H9 (cell line): Measurements from ENCODE around the gene SYNE2. TPM values are rescaled to one million over a fixed set of nuclear protein-coding genes. Genes with fewer than 3 reads are reported as not detected.
A peak's percentile ranks its signal among the peaks of the same experiment; 100 is the strongest.

Experiments used
- DNase-seq: peaks from one replicate; pipeline ENCODE4 v3.0.0-alpha.2; 2017
- H2AFZ ChIP-seq: one replicate; pipeline ENCODE4 v1.6.1; 2013; ENCODE audit warnings: mild to moderate bottlenecking, low read length, control low read depth, moderate library complexity
- H2AK5ac ChIP-seq: 2 replicates; pipeline ENCODE4 v1.6.1; 2013; ENCODE audit warnings: low read length, control low read depth, mixed read lengths; ENCODE audit not compliant: insufficient read length
- H2BK120ac ChIP-seq: one replicate; pipeline ENCODE4 v1.6.1; 2013; ENCODE audit warnings: low read depth, mild to moderate bottlenecking, low read length, control low read depth, inconsistent platforms; ENCODE audit not compliant: poor library complexity, severe bottlenecking
- H2BK12ac ChIP-seq: 2 replicates; pipeline ENCODE4 v1.6.1; 2013; ENCODE audit warnings: low read length, control low read depth, mixed read lengths, low read depth; ENCODE audit not compliant: insufficient read length
- H2BK15ac ChIP-seq: 2 replicates; pipeline ENCODE4 v1.6.1; 2013; ENCODE audit warnings: low read depth, low read length, control low read depth
- H2BK20ac ChIP-seq: one replicate; pipeline ENCODE4 v1.6.1; 2013; ENCODE audit warnings: low read depth, mild to moderate bottlenecking, low read length, control low read depth, inconsistent platforms; ENCODE audit not compliant: poor library complexity, severe bottlenecking
- H2BK5ac ChIP-seq: 2 replicates; pipeline ENCODE4 v1.6.1; 2013; ENCODE audit warnings: low read length, control low read depth, mixed read lengths; ENCODE audit not compliant: insufficient read length
- H3K14ac ChIP-seq: 2 replicates; pipeline ENCODE4 v1.6.1; 2013; ENCODE audit warnings: low read length, control low read depth; ENCODE audit not compliant: insufficient read depth
- H3K18ac ChIP-seq: 2 replicates; pipeline ENCODE4 v1.6.1; 2013; ENCODE audit warnings: low read depth, mild to moderate bottlenecking, mixed read lengths, low read length, control low read depth; ENCODE audit not compliant: insufficient read length
- H3K23ac ChIP-seq: 2 replicates; pipeline ENCODE4 v1.6.1; 2013; ENCODE audit warnings: low read length, control low read depth, mixed read lengths, low read depth; ENCODE audit not compliant: insufficient read length
- H3K23me2 ChIP-seq: 2 replicates; pipeline ENCODE4 v1.6.1; 2013; ENCODE audit warnings: low read depth, mild to moderate bottlenecking, mixed read lengths, low read length, control low read depth; ENCODE audit not compliant: insufficient read length, poor library complexity, severe bottlenecking
- H3K27ac ChIP-seq: 2 replicates; pipeline ENCODE4 v1.5.1; 2013; ENCODE audit warnings: low read length, control low read depth, mixed read lengths, low read depth; ENCODE audit not compliant: insufficient read length
- H3K27me3 ChIP-seq: 2 replicates; pipeline ENCODE4 v1.6.1; 2013; ENCODE audit warnings: low read length, control low read depth, inconsistent platforms; ENCODE audit not compliant: insufficient read depth
- H3K4ac ChIP-seq: 2 replicates; pipeline ENCODE4 v1.6.1; 2013; ENCODE audit warnings: low read depth, mild to moderate bottlenecking, control low read depth, inconsistent platforms, low read length, moderate library complexity
- H3K4me1 ChIP-seq: 2 replicates; pipeline ENCODE4 v1.6.1; 2013; ENCODE audit warnings: low read length, control low read depth, inconsistent platforms; ENCODE audit not compliant: insufficient read depth
- H3K4me2 ChIP-seq: 2 replicates; pipeline ENCODE4 v1.6.1; 2013; ENCODE audit warnings: low read length, control low read depth, mixed read lengths; ENCODE audit not compliant: insufficient read length, insufficient read depth
- H3K56ac ChIP-seq: 2 replicates; pipeline ENCODE4 v1.6.1; 2013; ENCODE audit warnings: low read depth, mild to moderate bottlenecking, mixed read lengths, low read length, control low read depth; ENCODE audit not compliant: insufficient read length
- H3K79me1 ChIP-seq: 2 replicates; pipeline ENCODE4 v1.6.1; 2013; ENCODE audit warnings: low read depth, mild to moderate bottlenecking, moderate library complexity, low read length, control low read depth, inconsistent platforms; ENCODE audit not compliant: insufficient read depth, poor library complexity, severe bottlenecking
- H3K79me2 ChIP-seq: 2 replicates; pipeline ENCODE4 v1.6.1; 2013; ENCODE audit warnings: low read length, control low read depth, inconsistent platforms; ENCODE audit not compliant: insufficient read depth
- H3K9ac ChIP-seq: 2 replicates; pipeline ENCODE4 v1.6.1; 2013; ENCODE audit warnings: low read length, control low read depth, mixed read lengths; ENCODE audit not compliant: insufficient read length; ENCODE audit errors: extremely low read depth
- H3K9me3 ChIP-seq: one replicate; pipeline ENCODE4 v1.6.1; 2013; ENCODE audit warnings: low read depth, low read length, inconsistent platforms; ENCODE audit not compliant: control insufficient read depth
- H3T11ph ChIP-seq: one replicate; pipeline ENCODE4 v1.6.1; 2013; ENCODE audit warnings: mild to moderate bottlenecking, low read length, control low read depth, inconsistent platforms
- H4K20me1 ChIP-seq: one replicate; pipeline ENCODE4 v1.6.1; 2013; ENCODE audit not compliant: control insufficient read depth, insufficient read length, insufficient read depth
- H4K5ac ChIP-seq: 2 replicates; pipeline ENCODE4 v1.6.1; 2013; ENCODE audit warnings: low read depth, mild to moderate bottlenecking, mixed read lengths, low read length, control low read depth; ENCODE audit not compliant: insufficient read length
- H4K8ac ChIP-seq: replicated peaks from 2 replicates; pipeline ENCODE4 v1.6.1; 2013; ENCODE audit warnings: low read length, control low read depth, mixed read lengths, low read depth; ENCODE audit not compliant: insufficient read length
- H4K91ac ChIP-seq: 2 replicates; pipeline ENCODE4 v1.6.1; 2013; ENCODE audit warnings: low read depth, mild to moderate bottlenecking, moderate library complexity, mixed read lengths, low read length, control low read depth; ENCODE audit not compliant: insufficient read length
- H3K27ac Mint-ChIP-seq, 3 experiments: 2 replicates in 2 of 3; 3 replicates in 1 of 3; pipeline ENCODE4 v1.8.0; 2020 to 2021; ENCODE audit warnings: mixed read lengths in 3 of 3, mild to moderate bottlenecking in 1 of 3, moderate library complexity in 1 of 3
- H3K27me3 Mint-ChIP-seq: 2 replicates; pipeline ENCODE4 v1.8.0; 2021; ENCODE audit warnings: low read depth, mild to moderate bottlenecking, moderate library complexity, mixed read lengths
- H3K36me3 Mint-ChIP-seq, 3 experiments: 2 replicates in 2 of 3; 3 replicates in 1 of 3; pipeline ENCODE4 v1.8.0; 2020 to 2021; ENCODE audit warnings: low read depth in 3 of 3, mixed read lengths in 3 of 3; ENCODE audit not compliant: insufficient read depth in 1 of 3
- H3K4me1 Mint-ChIP-seq, 2 experiments: 2 replicates each; pipeline ENCODE4 v1.8.0; 2020; ENCODE audit warnings: mixed read lengths in 2 of 2
- H3K4me3 Mint-ChIP-seq, 2 experiments: 2 replicates in 1 of 2; 3 replicates in 1 of 2; pipeline ENCODE4 v1.8.0; 2020 to 2021; ENCODE audit warnings: mild to moderate bottlenecking in 2 of 2, mixed read lengths in 2 of 2, moderate library complexity in 1 of 2
- H3K9me3 Mint-ChIP-seq, 2 experiments: 2 replicates in 1 of 2; 3 replicates in 1 of 2; pipeline ENCODE4 v1.8.0; 2020; ENCODE audit warnings: mild to moderate bottlenecking in 2 of 2, mixed read lengths in 2 of 2, moderate library complexity in 1 of 2
- WGBS: extraction: QIAGEN DNeasy Blood & Tissue Kit; methylation state at CpG from one replicate; pipeline ENCODE4 v1.1.7; 2013; ENCODE audit warnings: missing lambda C conversion rate, low lambda C conversion rate, mixed read lengths; ENCODE audit not compliant: insufficient read length; ENCODE audit errors: extremely low coverage; 5-methylcytosine and 5-hydroxymethylcytosine counted together
- total RNA-seq: library from RNA; stranded (reverse); gene quantifications from 2 replicates; pipeline ENCODE4 v1.2.1, GENCODE V29; 2021
- TF ChIP-seq, protein P1 (sequence below): fragments of 200-600 bp; sonication (generic); conservative IDR thresholded peaks from 3 replicates; pipeline ENCODE4 v1.8.0; 2021; ENCODE audit warnings: antibody characterized with exemption, mild to moderate bottlenecking

Gene SYNE2
- total RNA-seq, 1 experiment from 2014 or later: 43.3 TPM

DNA sequence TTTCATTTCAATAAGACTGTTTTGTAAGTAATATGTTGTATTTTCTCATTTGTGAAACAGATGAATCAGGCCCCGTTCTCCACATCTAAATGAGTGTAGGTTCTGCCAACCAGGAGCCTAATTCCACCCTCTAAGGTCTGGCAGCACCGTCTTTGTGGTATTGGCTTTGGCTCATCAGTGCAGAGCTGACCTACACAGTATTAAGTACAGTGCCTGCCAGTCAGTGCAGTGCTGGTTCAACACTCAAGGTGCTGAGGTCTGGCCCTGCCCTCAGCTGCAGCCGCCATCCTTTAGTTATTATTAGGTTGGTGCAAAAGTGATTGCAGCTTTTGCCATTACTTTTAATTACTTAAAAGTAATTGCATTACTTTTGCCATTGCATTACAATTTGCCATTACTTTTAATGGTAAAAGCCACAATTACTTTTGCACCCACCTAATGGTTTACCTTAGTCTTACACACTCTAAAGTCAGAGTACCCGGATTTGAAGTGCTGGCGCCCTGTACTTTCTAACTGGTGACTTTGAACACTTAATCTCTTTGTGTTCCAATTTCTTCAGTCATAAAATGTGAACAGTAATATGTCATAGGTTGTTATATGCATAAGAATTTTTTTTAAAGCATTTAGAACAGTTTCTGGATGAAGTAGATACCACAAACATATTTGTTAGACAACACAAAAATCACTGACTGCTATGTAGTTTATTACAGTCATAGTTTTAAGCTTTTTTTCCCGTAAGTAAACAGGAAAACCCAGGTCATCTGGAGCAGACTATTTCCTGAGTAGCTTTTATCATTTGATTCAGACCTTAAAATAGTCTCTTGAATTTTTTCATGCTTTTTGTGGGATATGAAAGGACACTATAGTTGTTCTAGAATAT, 99.5 kb downstream of the SYNE2 start:
- TF ChIP-seq, protein P1, sequence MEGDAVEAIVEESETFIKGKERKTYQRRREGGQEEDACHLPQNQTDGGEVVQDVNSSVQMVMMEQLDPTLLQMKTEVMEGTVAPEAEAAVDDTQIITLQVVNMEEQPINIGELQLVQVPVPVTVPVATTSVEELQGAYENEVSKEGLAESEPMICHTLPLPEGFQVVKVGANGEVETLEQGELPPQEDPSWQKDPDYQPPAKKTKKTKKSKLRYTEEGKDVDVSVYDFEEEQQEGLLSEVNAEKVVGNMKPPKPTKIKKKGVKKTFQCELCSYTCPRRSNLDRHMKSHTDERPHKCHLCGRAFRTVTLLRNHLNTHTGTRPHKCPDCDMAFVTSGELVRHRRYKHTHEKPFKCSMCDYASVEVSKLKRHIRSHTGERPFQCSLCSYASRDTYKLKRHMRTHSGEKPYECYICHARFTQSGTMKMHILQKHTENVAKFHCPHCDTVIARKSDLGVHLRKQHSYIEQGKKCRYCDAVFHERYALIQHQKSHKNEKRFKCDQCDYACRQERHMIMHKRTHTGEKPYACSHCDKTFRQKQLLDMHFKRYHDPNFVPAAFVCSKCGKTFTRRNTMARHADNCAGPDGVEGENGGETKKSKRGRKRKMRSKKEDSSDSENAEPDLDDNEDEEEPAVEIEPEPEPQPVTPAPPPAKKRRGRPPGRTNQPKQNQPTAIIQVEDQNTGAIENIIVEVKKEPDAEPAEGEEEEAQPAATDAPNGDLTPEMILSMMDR: no peak
- Mint-ChIP-seq H3K27ac (peak overlapping the region in 1 of 3 experiments; percentile 19; a peak in 2 of 7 replicates), H3K9me3 (no peaks in the 10 kb centered on the region), H3K4me1 (peaks cover 41 to 48% of the 10 kb centered on the region in 2 experiments), H3K36me3 (peaks cover 8 to 18% (median 17%) of the 10 kb centered on the region in 3 experiments; a peak in 6 of 7 replicates), H3K4me3 (no peak overlapping the region), H3K27me3 (no peaks in the 10 kb centered on the region)
- H2BK5ac ChIP-seq: no peak overlapping the region
- H3K4ac ChIP-seq: no peak overlapping the region
- H2AFZ ChIP-seq: no peak overlapping the region
- H3K4me2 ChIP-seq: no peak overlapping the region
- no peak overlapping the region for H2AK5ac ChIP-seq
- DNase-seq: no peak
- H3K14ac ChIP-seq: no peak overlapping the region
- no peaks in the 10 kb centered on the region; the same call in 1 of the 2 replicates for H3K4me1 ChIP-seq
- H2BK20ac ChIP-seq: no peak overlapping the region
- H3K79me2 ChIP-seq: no peaks in the 10 kb centered on the region
- no peak overlapping the region for H3K18ac ChIP-seq
- no peak overlapping the region for H3T11ph ChIP-seq
- no peak overlapping the region for H3K56ac ChIP-seq
- no peak overlapping the region for H3K27ac ChIP-seq
- H3K23ac ChIP-seq: no peak overlapping the region
- no CpG with 5 or more reads among the region's 6 CpGs for WGBS
- no peaks in the 10 kb centered on the region for H3K23me2 ChIP-seq
- no peak overlapping the region for H2BK15ac ChIP-seq
- no peak overlapping the region for H2BK120ac ChIP-seq
- no peak overlapping the region for H4K5ac ChIP-seq
- no peaks in the 10 kb centered on the region for H3K9me3 ChIP-seq
- H3K79me1 ChIP-seq: no peaks in the 10 kb centered on the region
- H4K8ac ChIP-seq: no peak overlapping the region
- H4K20me1 ChIP-seq: no peaks in the 10 kb centered on the region
- H4K91ac ChIP-seq: no peak overlapping the region
- H2BK12ac ChIP-seq: no peak overlapping the region
- H3K27me3 ChIP-seq: no peaks in the 10 kb centered on the region
- H3K9ac ChIP-seq: no peak overlapping the region
